ENCODE measurements around the gene DBX1.
"Not testable (repeated sequence)": the region's sequence is repeated elsewhere in the genome, so short reads cannot be mapped to it uniquely, and the experiment has no call there.

The DBX1 gene

GRCh38 chr11:20160425-20161229 lies at the start of gene DBX1:
DBX1 (minus strand) TSS chr11:20160475; CDS start chr11:20160324, 151 bp downstream.
- no peak for DNase-seq

GRCh38 chr11:20208622-20209111 lies 48.4 kb upstream of the DBX1 start:
- no peak for DNase-seq

- DNase-seq = no peak
Observed at GRCh38 chr11:20207781-20208621, 47.7 kb upstream of the DBX1 start.

- no peak for DNase-seq
Observed at GRCh38 chr11:20205807-20206206, 45.5 kb upstream of the DBX1 start.

GRCh38 chr11:20204681-20205080 lies 44.4 kb upstream of the DBX1 start:
- no peak for DNase-seq

GRCh38 chr11:20203831-20204230 lies 43.6 kb upstream of the DBX1 start:
- no peak for DNase-seq

- no peak for DNase-seq
Observed at GRCh38 chr11:20201231-20201630, 41.0 kb upstream of the DBX1 start.

- not testable (repeated sequence) for DNase-seq
Observed at GRCh38 chr11:20200331-20200955, 40.2 kb upstream of the DBX1 start.

- no peak for DNase-seq
Observed at GRCh38 chr11:20197881-20198280, 37.6 kb upstream of the DBX1 start.

GRCh38 chr11:20194470-20194869 lies 34.2 kb upstream of the DBX1 start:
- no peak for DNase-seq

- DNase-seq = no peak
Observed at GRCh38 chr11:20193307-20193706, 33.0 kb upstream of the DBX1 start.

- DNase-seq = no peak
Observed at GRCh38 chr11:20192641-20193040, 32.4 kb upstream of the DBX1 start.

GRCh38 chr11:20192151-20192550 lies 31.9 kb upstream of the DBX1 start:
- no peak for DNase-seq

GRCh38 chr11:20178976-20179375 lies 18.7 kb upstream of the DBX1 start:
- no peak for DNase-seq

GRCh38 chr11:20177136-20177535 lies 16.9 kb upstream of the DBX1 start:
- no peak for DNase-seq

- DNase-seq = no peak
Observed at GRCh38 chr11:20172721-20173447, 12.6 kb upstream of the DBX1 start.

- no peak for DNase-seq
Observed at GRCh38 chr11:20163783-20164481, 3.7 kb upstream of the DBX1 start.

- DNase-seq = no peak
Observed at GRCh38 chr11:20162824-20163782, 2.8 kb upstream of the DBX1 start.

GRCh38 chr11:20161923-20162744 lies 1.9 kb upstream of the DBX1 start:
- DNase-seq = no peak
